HK-2 (cell line): ENCODE data around the gene SYT9.

ENCODE experiments used
- DNase-seq: peaks from one replicate; pipeline ENCODE4 v3.0.0-alpha.2; 2018; ENCODE audit not compliant: unreplicated experiment

SYT9 gene

GRCh38 chr11:7471071-7471470 is 219.4 kb downstream of the SYT9 start:
- DNase-seq = no peak

GRCh38 chr11:7473717-7474116 is 222.0 kb downstream of the SYT9 start:
- no peak for DNase-seq

GRCh38 chr11:7480113-7480512 is 228.4 kb downstream of the SYT9 start:
- DNase-seq = no peak

- no peak for DNase-seq
Observed at GRCh38 chr11:7484131-7484530, 232.4 kb downstream of the SYT9 start.

- no peak for DNase-seq
Observed at GRCh38 chr11:7484645-7485044, 232.9 kb downstream of the SYT9 start.

- no peak for DNase-seq
Observed at GRCh38 chr11:7485186-7486097, 233.7 kb downstream of the SYT9 start, which contains the start of gene OLFML1. Gene OLFML1 (plus strand): TSS chr11:7485506. CDS start chr11:7485876, 370 bp downstream.

- DNase-seq = no peak
Observed at GRCh38 chr11:7486098-7486780, 234.5 kb downstream of the SYT9 start.

GRCh38 chr11:7486781-7487140 is 235.1 kb downstream of the SYT9 start:
- DNase-seq = no peak

GRCh38 chr11:7487360-7487759 is 235.7 kb downstream of the SYT9 start:
- DNase-seq = no peak

- no peak for DNase-seq
Observed at GRCh38 chr11:7488681-7489080, 237.0 kb downstream of the SYT9 start.

GRCh38 chr11:7489376-7489775 is 237.7 kb downstream of the SYT9 start:
- DNase-seq = no peak

- DNase-seq = no peak
Observed at GRCh38 chr11:7490054-7490453, 238.3 kb downstream of the SYT9 start.

- DNase-seq = no peak
Observed at GRCh38 chr11:7490535-7490934, 238.8 kb downstream of the SYT9 start.

- no peak for DNase-seq
Observed at GRCh38 chr11:7492253-7492652, 240.5 kb downstream of the SYT9 start.

- DNase-seq = no peak
Observed at GRCh38 chr11:7493670-7494069, 242.0 kb downstream of the SYT9 start.

GRCh38 chr11:7494086-7494745 is 242.5 kb downstream of the SYT9 start:
- DNase-seq = no peak

GRCh38 chr11:7495882-7496551 is 244.3 kb downstream of the SYT9 start:
- no peak for DNase-seq

- no peak for DNase-seq
Observed at GRCh38 chr11:7498193-7498592, 246.5 kb downstream of the SYT9 start.

GRCh38 chr11:7499081-7499480 is 247.4 kb downstream of the SYT9 start:
- no peak for DNase-seq

GRCh38 chr11:7500251-7500650 is 248.5 kb downstream of the SYT9 start:
- no peak for DNase-seq

GRCh38 chr11:7501251-7501650 is 249.5 kb downstream of the SYT9 start:
- no peak for DNase-seq

GRCh38 chr11:7501894-7502293 is 250.2 kb downstream of the SYT9 start:
- no peak for DNase-seq
